ENCODE results near the gene ADPRHL1.

ADPRHL1 gene

DNA sequence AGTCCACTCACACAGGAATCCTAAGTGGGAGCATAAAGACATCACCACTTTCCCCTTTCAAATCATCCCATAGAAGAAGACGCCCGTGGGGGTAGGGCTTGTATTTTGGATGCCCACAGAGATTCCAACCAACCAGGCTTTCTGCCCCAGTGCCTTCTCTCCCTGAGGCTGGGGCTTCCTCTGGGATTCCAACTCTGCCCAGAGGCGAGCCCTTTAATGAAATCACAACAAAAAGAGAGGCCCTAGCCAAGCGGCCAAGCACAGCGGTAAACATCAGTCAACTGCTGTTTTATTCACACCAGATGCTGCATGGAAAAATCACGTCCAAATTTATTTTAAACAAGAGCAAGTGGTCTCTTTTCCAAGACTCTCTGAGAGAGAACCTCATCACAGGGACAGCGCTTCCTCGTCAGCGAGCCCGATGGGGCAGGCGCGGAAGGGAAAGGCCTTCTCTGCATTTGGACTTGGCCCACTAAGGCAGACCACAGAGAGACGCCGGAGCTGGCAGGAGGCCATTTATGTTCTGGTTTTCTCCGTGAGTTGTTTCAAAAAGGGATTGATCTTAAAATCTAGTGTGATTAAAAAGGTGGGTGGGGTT is 31.5 kb downstream of the ADPRHL1 start:
- no peak overlapping the region for H3K27ac ChIP-seq

DNA sequence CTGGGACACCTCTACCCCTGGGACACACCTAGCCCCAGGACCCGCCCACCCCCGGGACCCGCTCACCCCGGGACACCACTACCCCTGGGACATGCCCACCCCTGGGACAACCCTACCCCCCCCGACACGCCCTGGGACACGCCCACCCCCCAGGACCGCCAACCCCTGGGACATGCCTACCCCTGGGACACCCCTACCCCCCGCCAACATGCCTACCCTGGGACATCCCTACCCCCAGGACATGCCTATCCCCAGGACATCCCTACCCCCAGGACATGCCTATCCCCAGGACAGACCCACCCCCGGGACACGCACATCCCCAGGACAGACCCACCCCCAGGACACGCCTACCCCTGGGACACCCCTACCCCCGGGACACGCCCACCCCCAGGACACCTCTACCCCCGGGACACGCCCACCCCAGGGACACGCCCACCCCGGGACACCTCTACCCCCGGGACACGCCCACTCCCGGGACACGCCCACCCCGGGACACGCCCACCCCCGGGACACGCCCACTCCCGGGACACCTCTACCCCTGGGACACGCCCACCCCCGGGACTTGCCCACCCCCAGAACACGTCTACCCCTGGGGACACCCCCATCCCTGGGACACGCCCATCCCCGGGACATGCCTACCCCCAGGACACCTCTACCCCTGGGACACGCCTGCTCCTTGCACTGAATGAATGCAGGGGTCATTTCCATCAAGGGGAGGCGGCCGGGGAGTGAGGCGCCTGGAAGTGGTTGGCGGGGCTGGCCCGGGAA is 32.3 kb downstream of the ADPRHL1 start:
- no peak overlapping the region for H3K4me2 ChIP-seq
- H3K27me3 ChIP-seq (ENCODE audit: insufficient read depth, low read depth), result peaks cover 8% of the 10 kb centered on the region; the same call in 1 of the 2 replicates
- H3K27ac ChIP-seq, result no peak overlapping the region
- H3K36me3 ChIP-seq (ENCODE audit: insufficient read depth), result no peaks in the 10 kb centered on the region
- no peak overlapping the region for H2AFZ ChIP-seq (ENCODE audit: low read depth)
- H3K9ac ChIP-seq, result no peak overlapping the region
- H3K4me1 ChIP-seq (ENCODE audit: low read depth, poor library complexity, severe bottlenecking), result peaks cover 4% of the 10 kb centered on the region
- no peaks in the 10 kb centered on the region for H3K79me2 ChIP-seq (ENCODE audit: insufficient read depth, low read depth)
- TF ChIP-seq, protein P1, sequence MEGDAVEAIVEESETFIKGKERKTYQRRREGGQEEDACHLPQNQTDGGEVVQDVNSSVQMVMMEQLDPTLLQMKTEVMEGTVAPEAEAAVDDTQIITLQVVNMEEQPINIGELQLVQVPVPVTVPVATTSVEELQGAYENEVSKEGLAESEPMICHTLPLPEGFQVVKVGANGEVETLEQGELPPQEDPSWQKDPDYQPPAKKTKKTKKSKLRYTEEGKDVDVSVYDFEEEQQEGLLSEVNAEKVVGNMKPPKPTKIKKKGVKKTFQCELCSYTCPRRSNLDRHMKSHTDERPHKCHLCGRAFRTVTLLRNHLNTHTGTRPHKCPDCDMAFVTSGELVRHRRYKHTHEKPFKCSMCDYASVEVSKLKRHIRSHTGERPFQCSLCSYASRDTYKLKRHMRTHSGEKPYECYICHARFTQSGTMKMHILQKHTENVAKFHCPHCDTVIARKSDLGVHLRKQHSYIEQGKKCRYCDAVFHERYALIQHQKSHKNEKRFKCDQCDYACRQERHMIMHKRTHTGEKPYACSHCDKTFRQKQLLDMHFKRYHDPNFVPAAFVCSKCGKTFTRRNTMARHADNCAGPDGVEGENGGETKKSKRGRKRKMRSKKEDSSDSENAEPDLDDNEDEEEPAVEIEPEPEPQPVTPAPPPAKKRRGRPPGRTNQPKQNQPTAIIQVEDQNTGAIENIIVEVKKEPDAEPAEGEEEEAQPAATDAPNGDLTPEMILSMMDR (conservative IDR thresholded peaks at IDR 0.05; ENCODE audit: low read depth, low read length), result no peak
- no peaks in the 10 kb centered on the region for H4K20me1 ChIP-seq (ENCODE audit: insufficient read depth)
- H3K4me3 ChIP-seq (IDR thresholded peaks at IDR 0.05; ENCODE audit: insufficient read depth, low read depth, low read length), result no peak overlapping the region

More for the DNA sequence above, 31.5 kb downstream of the ADPRHL1 start:
- Histone ChIP-seq H2AFZ (ENCODE audit: low read depth) (no peak overlapping the region), H3K9ac (no peak overlapping the region), H3K27me3 (ENCODE audit: insufficient read depth, low read depth) (peaks cover 6% of the 10 kb centered on the region; the same call in 1 of the 2 replicates), H3K4me3 (IDR thresholded peaks at IDR 0.05; ENCODE audit: insufficient read depth, low read depth, low read length) (no peak overlapping the region), H3K79me2 (ENCODE audit: insufficient read depth, low read depth) (no peaks in the 10 kb centered on the region), H3K36me3 (ENCODE audit: insufficient read depth) (no peaks in the 10 kb centered on the region), H4K20me1 (ENCODE audit: insufficient read depth) (no peaks in the 10 kb centered on the region), H3K4me2 (no peak overlapping the region), H3K4me1 (ENCODE audit: low read depth, poor library complexity, severe bottlenecking) (peaks cover 10% of the 10 kb centered on the region)
- TF ChIP-seq, protein P1 (conservative IDR thresholded peaks at IDR 0.05; ENCODE audit: low read depth, low read length), result no peak

DNA sequence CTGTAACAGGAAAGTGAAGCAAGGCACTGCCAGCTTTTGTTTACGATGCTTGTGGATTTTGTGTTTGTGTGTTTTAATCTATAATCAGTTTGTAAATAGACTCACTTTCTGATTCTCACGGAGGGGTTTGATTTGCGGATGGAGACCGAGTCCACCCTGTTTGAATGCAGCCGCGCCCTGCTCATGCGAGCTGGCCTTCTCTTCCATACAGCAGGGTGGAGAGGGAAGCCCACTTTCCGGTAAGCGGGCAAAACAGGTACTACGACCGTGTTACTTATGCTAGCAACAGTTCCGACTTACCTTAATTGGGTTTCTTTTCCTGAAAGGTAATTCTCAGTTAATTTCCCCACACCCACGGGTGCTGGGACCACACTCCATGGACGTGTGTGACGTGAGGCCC is 33.1 kb downstream of the ADPRHL1 start:
- peaks cover 8% of the 10 kb centered on the region; the same call in 1 of the 2 replicates for H3K27me3 ChIP-seq (ENCODE audit: insufficient read depth, low read depth)
- H3K36me3 ChIP-seq (ENCODE audit: insufficient read depth), result no peaks in the 10 kb centered on the region
- no peaks in the 10 kb centered on the region for H3K79me2 ChIP-seq (ENCODE audit: insufficient read depth, low read depth)
- H3K4me1 ChIP-seq (ENCODE audit: low read depth, poor library complexity, severe bottlenecking), result no peaks in the 10 kb centered on the region
- H2AFZ ChIP-seq (ENCODE audit: low read depth), result no peak overlapping the region
- no peak overlapping the region for H3K27ac ChIP-seq
- TF ChIP-seq, protein P1 (conservative IDR thresholded peaks at IDR 0.05; ENCODE audit: low read depth, low read length), result no peak
- H3K9ac ChIP-seq, result no peak overlapping the region
- no peaks in the 10 kb centered on the region for H4K20me1 ChIP-seq (ENCODE audit: insufficient read depth)
- H3K4me3 ChIP-seq (IDR thresholded peaks at IDR 0.05; ENCODE audit: insufficient read depth, low read depth, low read length), result no peak overlapping the region
- no peak overlapping the region for H3K4me2 ChIP-seq

DNA sequence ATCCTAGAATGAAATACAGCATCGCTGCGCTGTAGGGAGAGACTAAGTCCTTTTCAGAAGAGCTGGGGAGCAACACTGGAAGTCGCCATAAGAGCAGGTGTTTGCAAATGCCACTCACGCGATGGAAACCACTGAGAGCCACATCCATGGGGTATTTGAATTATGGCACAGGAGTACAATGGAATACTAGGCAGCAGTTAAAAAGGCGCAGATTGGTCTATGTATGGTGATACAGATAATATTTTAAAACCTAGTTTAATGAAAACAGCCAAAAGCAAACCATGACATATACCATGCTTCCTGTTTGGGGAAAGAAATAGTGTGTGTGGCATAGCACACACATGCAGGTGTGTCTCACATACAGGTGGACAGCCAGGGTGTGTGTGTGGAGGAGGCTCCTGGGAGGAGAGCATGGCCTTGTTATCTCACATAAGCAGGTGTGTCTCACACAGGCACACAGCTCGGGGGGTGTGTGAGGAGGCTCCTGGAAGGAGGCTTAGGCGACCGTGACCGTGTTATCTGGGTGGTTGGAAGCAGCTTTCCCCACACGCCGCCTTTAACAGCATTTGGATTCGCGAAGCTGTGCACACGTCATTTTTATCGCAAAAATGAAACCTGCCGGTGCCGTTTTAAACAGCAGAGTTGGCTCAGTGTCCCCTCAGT is 33.6 kb downstream of the ADPRHL1 start:
- peaks cover 8% of the 10 kb centered on the region; the same call in 1 of the 2 replicates for H3K27me3 ChIP-seq (ENCODE audit: insufficient read depth, low read depth)
- H3K79me2 ChIP-seq (ENCODE audit: insufficient read depth, low read depth), result no peaks in the 10 kb centered on the region
- no peak overlapping the region for H3K9ac ChIP-seq
- TF ChIP-seq, protein P1 (conservative IDR thresholded peaks at IDR 0.05; ENCODE audit: low read depth, low read length), result no peak
- H3K4me1 ChIP-seq (ENCODE audit: low read depth, poor library complexity, severe bottlenecking), result no peaks in the 10 kb centered on the region
- no peak overlapping the region for H2AFZ ChIP-seq (ENCODE audit: low read depth)
- no peak overlapping the region for H3K4me3 ChIP-seq (IDR thresholded peaks at IDR 0.05; ENCODE audit: insufficient read depth, low read depth, low read length)
- H3K27ac ChIP-seq, result no peak overlapping the region
- H3K4me2 ChIP-seq, result no peak overlapping the region
- no peaks in the 10 kb centered on the region for H4K20me1 ChIP-seq (ENCODE audit: insufficient read depth)
- no peaks in the 10 kb centered on the region for H3K36me3 ChIP-seq (ENCODE audit: insufficient read depth)

Data from KMS-11 (cell line).